LoVo (cell line): ENCODE results near the gene KIF17.

ENCODE experiments used
- DNase-seq: peaks from one replicate; pipeline ENCODE4 v3.0.0-alpha.2; 2016; ENCODE audit warnings: low spot score

Gene KIF17

GRCh38 chr1:20660847-20661206 lies 57.0 kb downstream of the KIF17 start:
- no peak for DNase-seq

GRCh38 chr1:20660363-20660762 lies 57.4 kb downstream of the KIF17 start:
- DNase-seq = no peak

GRCh38 chr1:20658166-20658915 lies 59.5 kb downstream of the KIF17 start:
- DNase-seq = no peak

- no peak for DNase-seq
Observed at GRCh38 chr1:20657024-20657423, 60.8 kb downstream of the KIF17 start.

- no peak for DNase-seq
Observed at GRCh38 chr1:20654104-20654690, 63.6 kb downstream of the KIF17 start.

GRCh38 chr1:20652300-20652699 lies 65.5 kb downstream of the KIF17 start:
- DNase-seq = no peak

GRCh38 chr1:20648946-20649345 lies 68.9 kb downstream of the KIF17 start:
- DNase-seq = no peak

- no peak for DNase-seq
Observed at GRCh38 chr1:20648438-20648837, 69.4 kb downstream of the KIF17 start.

- DNase-seq = no peak
Observed at GRCh38 chr1:20645414-20645813, 72.4 kb downstream of the KIF17 start.

GRCh38 chr1:20644416-20644815 lies 73.4 kb downstream of the KIF17 start:
- DNase-seq = no peak

- DNase-seq = no peak
Observed at GRCh38 chr1:20643080-20643479, 74.7 kb downstream of the KIF17 start.

- no peak for DNase-seq
Observed at GRCh38 chr1:20641975-20642374, 75.8 kb downstream of the KIF17 start.

- DNase-seq = peak; percentile 46
Observed at GRCh38 chr1:20640183-20640597, 77.6 kb downstream of the KIF17 start.

- no peak for DNase-seq
Observed at GRCh38 chr1:20636785-20637347, 80.9 kb downstream of the KIF17 start.

GRCh38 chr1:20634594-20635084 lies 83.2 kb downstream of the KIF17 start:
- DNase-seq = peak; percentile 13

GRCh38 chr1:20634065-20634593 lies 83.7 kb downstream of the KIF17 start:
- DNase-seq = no peak

GRCh38 chr1:20633190-20634064 lies 84.4 kb downstream of the KIF17 start, which contains the start of gene PINK1:
PINK1 (plus strand) TSS chr1:20633458; CDS start chr1:20633549, 91 bp downstream.
- peak; percentile 87 for DNase-seq

GRCh38 chr1:20632386-20632785 lies 85.4 kb downstream of the KIF17 start:
- no peak for DNase-seq

- DNase-seq = no peak
Observed at GRCh38 chr1:20630729-20631128, 87.1 kb downstream of the KIF17 start.

GRCh38 chr1:20626524-20626923 lies 91.3 kb downstream of the KIF17 start:
- no peak for DNase-seq

GRCh38 chr1:20626098-20626427 lies 91.7 kb downstream of the KIF17 start:
- DNase-seq = no peak
